Smooth muscle cell (in vitro differentiated cells): ENCODE data around the gene SPEG. TPM values are rescaled to one million over a fixed set of nuclear protein-coding genes. Genes with fewer than 3 reads are reported as not detected.

Experiments
- DNase-seq: peaks from one replicate; lab custom pipeline; 2025; ENCODE audit not compliant: unreplicated experiment; lab: John Stamatoyannopoulos, UW
- H2AFZ ChIP-seq: fragments of 200-600 bp; sonication (generic); 2 replicates; pipeline ENCODE4 v1.6.0; 2016; ENCODE audit warnings: antibody characterized with exemption, low read depth, mild to moderate bottlenecking
- H3F3A ChIP-seq: fragments of 200-600 bp; sonication (generic); 2 replicates; pipeline ENCODE4 v1.6.0; 2017; ENCODE audit warnings: antibody characterized with exemption, low read depth
- H3K27ac ChIP-seq: fragments of 200-600 bp; sonication (generic); 2 replicates; pipeline ENCODE4 v1.5.1; 2016; ENCODE audit warnings: low read depth, mild to moderate bottlenecking
- H3K27me3 ChIP-seq: fragments of 200-600 bp; sonication (generic); 2 replicates; pipeline ENCODE4 v1.6.1; 2016; ENCODE audit warnings: low read depth, mild to moderate bottlenecking
- H3K36me3 ChIP-seq: fragments of 200-600 bp; sonication (generic); 2 replicates; pipeline ENCODE4 v1.5.1; 2016; ENCODE audit warnings: low read depth
- H3K4me1 ChIP-seq: fragments of 200-600 bp; sonication (generic); 2 replicates; pipeline ENCODE4 v1.5.1; 2016; ENCODE audit warnings: low read depth
- H3K4me2 ChIP-seq: fragments of 200-600 bp; sonication (generic); 2 replicates; pipeline ENCODE4 v1.6.0; 2016; ENCODE audit warnings: mild to moderate bottlenecking
- H3K4me3 ChIP-seq: fragments of 200-600 bp; sonication (generic); 2 replicates; pipeline ENCODE4 v1.5.1; 2016; ENCODE audit warnings: mild to moderate bottlenecking
- H3K79me2 ChIP-seq: fragments of 200-600 bp; sonication (generic); 2 replicates; pipeline ENCODE4 v1.6.0; 2016; ENCODE audit warnings: low read depth, mild to moderate bottlenecking
- H3K9ac ChIP-seq: fragments of 200-600 bp; sonication (generic); 2 replicates; pipeline ENCODE4 v1.6.0; 2016; ENCODE audit warnings: low read depth
- H3K9me3 ChIP-seq: fragments of 200-600 bp; sonication (generic); replicated peaks from 2 replicates; pipeline ENCODE4 v1.5.1; 2016; ENCODE audit warnings: low read depth
- H4K20me1 ChIP-seq: fragments of 200-600 bp; sonication (generic); 2 replicates; pipeline ENCODE4 v1.6.0; 2016; ENCODE audit warnings: low read depth
- CTCF ChIP-seq: fragments of 200-600 bp; sonication (generic); IDR thresholded peaks from 2 replicates; pipeline ENCODE4 v1.5.1; 2017; ENCODE audit warnings: borderline replicate concordance, mild to moderate bottlenecking, antibody characterized with exemption; ENCODE audit not compliant: insufficient read depth, poor library complexity, severe bottlenecking
- WGBS: methylation state at CpG from one replicate; pipeline ENCODE4 v1.1.7; 2016; ENCODE audit warnings: low lambda C conversion rate; 5-methylcytosine and 5-hydroxymethylcytosine counted together
- polyA plus RNA-seq: library from polyadenylated mRNA; unstranded; fragments of >200 nt; fragmentation: Nextera tagmentation; extraction: Ambion mirVana; gene quantifications from 2 replicates; pipeline ENCODE4 v1.2.1, GENCODE V29; 2016
- total RNA-seq: library from RNA; depleted of rRNA; stranded (reverse); fragments of >200 nt; gene quantifications from 2 replicates; pipeline ENCODE4 v1.2.3, GENCODE V29; 2014

SPEG gene
- total and polyA plus RNA-seq, 2 experiments from 2014 or later, result 14.9 to 37.8 TPM

GRCh38 chr2:219531639-219532377 is 97.2 kb downstream of the SPEG start:
- no peak overlapping the region for H3K4me3 ChIP-seq
- TF ChIP-seq CTCF, result no peak
- no peaks in the 10 kb centered on the region for H3F3A ChIP-seq
- WGBS, result 89% methylated on average over 20 of the region's 20 CpGs
- H3K4me1 ChIP-seq, result peaks cover 7% of the 10 kb centered on the region
- no peaks in the 10 kb centered on the region for H3K9me3 ChIP-seq
- no peaks in the 10 kb centered on the region for H3K79me2 ChIP-seq
- H3K4me2 ChIP-seq, result no peak overlapping the region
- no peak overlapping the region for H2AFZ ChIP-seq
- H4K20me1 ChIP-seq, result no peaks in the 10 kb centered on the region
- no peak overlapping the region for H3K9ac ChIP-seq
- H3K36me3 ChIP-seq, result no peaks in the 10 kb centered on the region
- H3K27ac ChIP-seq, result no peak overlapping the region
- H3K27me3 ChIP-seq, result no peaks in the 10 kb centered on the region
- no peak for DNase-seq

GRCh38 chr2:219532378-219532649 is 97.7 kb downstream of the SPEG start:
- Histone ChIP-seq H3K36me3 (no peaks in the 10 kb centered on the region), H4K20me1 (no peaks in the 10 kb centered on the region), H2AFZ (no peak overlapping the region), H3K27ac (no peak overlapping the region), H3K27me3 (no peaks in the 10 kb centered on the region), H3K79me2 (no peaks in the 10 kb centered on the region), H3K4me3 (no peak overlapping the region), H3K4me1 (peaks cover 2% of the 10 kb centered on the region), H3F3A (no peaks in the 10 kb centered on the region), H3K9me3 (no peaks in the 10 kb centered on the region), H3K4me2 (no peak overlapping the region), H3K9ac (no peak overlapping the region)
- no peak for DNase-seq
- WGBS, result 85% methylated on average over 8 of the region's 8 CpGs
- no peak for TF ChIP-seq CTCF

- 86% methylated on average over 6 of the region's 6 CpGs for WGBS
- Histone ChIP-seq H3K27ac (no peak overlapping the region), H3K36me3 (no peaks in the 10 kb centered on the region), H3K4me3 (no peak overlapping the region), H3K79me2 (no peaks in the 10 kb centered on the region), H3F3A (no peaks in the 10 kb centered on the region), H3K27me3 (no peaks in the 10 kb centered on the region), H3K9me3 (no peaks in the 10 kb centered on the region), H2AFZ (no peak overlapping the region), H3K4me1 (peaks cover 4% of the 10 kb centered on the region), H3K4me2 (no peak overlapping the region), H3K9ac (no peak overlapping the region), H4K20me1 (peaks cover 14% of the 10 kb centered on the region)
- no peak for TF ChIP-seq CTCF
- no peak for DNase-seq
These were observed 99.5 kb downstream of the SPEG start for GRCh38 chr2:219533930-219534661.
